Measurements from ENCODE around the gene ATP8B3. TPM values are rescaled to one million over a fixed set of nuclear protein-coding genes. Genes with fewer than 3 reads are reported as not detected.

Gene ATP8B3
- total and polyA plus RNA-seq, 10 donors, result 1.9 to 10.1 (median 5.6) TPM

DNA sequence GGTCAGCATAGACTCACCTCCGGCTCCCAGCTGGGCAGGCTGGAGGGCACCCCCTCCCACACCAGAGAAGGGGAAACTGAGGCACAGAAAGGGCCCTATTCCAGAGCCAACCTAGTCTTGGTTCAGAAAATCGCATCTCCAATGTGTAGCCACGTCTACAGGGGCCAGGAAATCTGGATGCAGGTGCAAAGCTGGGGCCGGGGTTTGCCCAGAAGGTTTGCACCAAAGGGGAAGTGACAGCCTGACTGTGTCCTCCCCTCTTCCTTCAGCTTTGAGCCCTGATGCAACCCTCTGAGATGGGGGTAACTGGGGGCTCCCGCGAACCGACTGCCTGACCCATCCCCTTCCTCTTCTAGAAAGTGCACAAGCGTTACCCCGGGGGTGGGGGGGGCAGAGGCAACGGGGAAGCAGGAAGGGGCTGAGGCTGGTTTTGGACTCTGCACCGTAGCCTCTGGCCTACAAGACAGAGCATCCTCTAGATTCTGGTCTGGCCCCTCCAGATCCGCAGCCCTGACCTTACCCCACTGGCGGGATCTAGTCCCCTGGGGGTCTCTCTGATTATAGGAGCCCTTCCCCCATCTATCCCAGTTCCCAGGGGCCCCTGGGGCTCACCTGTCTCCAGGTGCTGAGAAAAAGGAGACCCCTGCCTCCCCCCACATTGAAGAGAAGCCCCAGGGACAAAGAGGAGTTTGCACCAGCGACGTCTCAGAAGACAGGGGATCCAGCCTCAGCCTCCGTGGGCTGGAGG lies 59.9 kb downstream of the ATP8B3 start:
- Histone ChIP-seq H3K27ac (no peak overlapping the region), H3K4me1 (peaks cover 19 to 86% (median 59%) of the 10 kb centered on the region in 6 donors), H3K4me3 (no peak overlapping the region), H3K9me3 (no peaks in the 10 kb centered on the region), H3K27me3 (replicated peaks in 1 of 7) (peaks cover 39 to 96% (median 89%) of the 10 kb centered on the region in 7 donors), H3K36me3 (no peaks in the 10 kb centered on the region)
- TF ChIP-seq POLR2A (IDR thresholded peaks at IDR 0.05), result no peak
- TF ChIP-seq POLR2AphosphoS5 (IDR thresholded peaks at IDR 0.05), result no peak
- TF ChIP-seq, protein P1, sequence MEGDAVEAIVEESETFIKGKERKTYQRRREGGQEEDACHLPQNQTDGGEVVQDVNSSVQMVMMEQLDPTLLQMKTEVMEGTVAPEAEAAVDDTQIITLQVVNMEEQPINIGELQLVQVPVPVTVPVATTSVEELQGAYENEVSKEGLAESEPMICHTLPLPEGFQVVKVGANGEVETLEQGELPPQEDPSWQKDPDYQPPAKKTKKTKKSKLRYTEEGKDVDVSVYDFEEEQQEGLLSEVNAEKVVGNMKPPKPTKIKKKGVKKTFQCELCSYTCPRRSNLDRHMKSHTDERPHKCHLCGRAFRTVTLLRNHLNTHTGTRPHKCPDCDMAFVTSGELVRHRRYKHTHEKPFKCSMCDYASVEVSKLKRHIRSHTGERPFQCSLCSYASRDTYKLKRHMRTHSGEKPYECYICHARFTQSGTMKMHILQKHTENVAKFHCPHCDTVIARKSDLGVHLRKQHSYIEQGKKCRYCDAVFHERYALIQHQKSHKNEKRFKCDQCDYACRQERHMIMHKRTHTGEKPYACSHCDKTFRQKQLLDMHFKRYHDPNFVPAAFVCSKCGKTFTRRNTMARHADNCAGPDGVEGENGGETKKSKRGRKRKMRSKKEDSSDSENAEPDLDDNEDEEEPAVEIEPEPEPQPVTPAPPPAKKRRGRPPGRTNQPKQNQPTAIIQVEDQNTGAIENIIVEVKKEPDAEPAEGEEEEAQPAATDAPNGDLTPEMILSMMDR (IDR thresholded peaks at IDR 0.05 in 8 of 11, conservative IDR thresholded peaks at IDR 0.05 in 3 of 11), result no peak
- WGBS, 5 donors, result 2 to 7% (median 4%) methylated on average over 14 to 16 of the region's 16 CpGs
- no peak for DNase-seq
- intact Hi-C loops (cut with DNase I; ENCODE audit: low total_unique reads), result no loop called here

DNA sequence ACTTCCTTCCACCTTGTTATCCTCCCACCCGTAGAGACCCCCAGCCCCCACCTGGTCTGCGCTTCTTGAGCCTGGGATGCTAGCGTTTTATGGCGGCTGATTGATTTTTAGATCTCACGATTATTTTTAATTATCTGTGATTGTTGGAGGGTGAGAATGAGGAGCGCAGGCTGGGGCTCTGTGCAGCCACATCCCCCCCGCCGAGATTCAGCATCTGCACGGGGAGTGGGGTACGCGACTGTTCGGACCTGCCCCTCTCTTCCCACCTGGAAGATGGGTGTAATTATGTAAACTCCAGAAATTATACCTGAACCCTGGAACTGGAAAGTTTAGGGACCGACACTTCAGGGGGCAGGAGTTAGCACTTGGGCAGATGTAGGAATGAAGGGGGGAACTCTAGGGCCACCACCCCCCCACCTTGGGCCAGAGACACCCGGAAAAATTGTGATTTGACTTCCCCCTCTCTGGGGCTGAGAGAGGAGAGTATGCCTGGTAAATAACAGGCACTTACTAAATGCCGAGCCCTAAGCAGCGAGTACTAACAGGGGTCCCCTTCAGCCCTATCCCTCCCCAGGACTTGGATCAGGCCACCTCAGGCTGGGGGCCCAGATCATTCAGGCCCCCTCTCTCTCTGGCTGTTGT lies 60.6 kb downstream of the ATP8B3 start:
- Histone ChIP-seq H3K27ac (no peak overlapping the region), H3K36me3 (no peaks in the 10 kb centered on the region), H3K4me3 (no peak overlapping the region), H3K27me3 (replicated peaks in 1 of 7) (peaks cover 45 to 96% (median 89%) of the 10 kb centered on the region in 7 donors), H3K4me1 (peaks cover 19 to 87% (median 57%) of the 10 kb centered on the region in 6 donors), H3K9me3 (no peaks in the 10 kb centered on the region)
- TF ChIP-seq POLR2A (IDR thresholded peaks at IDR 0.05) (no peak), POLR2AphosphoS5 (IDR thresholded peaks at IDR 0.05) (no peak)
- TF ChIP-seq, protein P1 (IDR thresholded peaks at IDR 0.05 in 8 of 11, conservative IDR thresholded peaks at IDR 0.05 in 3 of 11), result no peak
- DNase-seq, result no peak
- intact Hi-C loops (cut with DNase I; ENCODE audit: low total_unique reads), result no loop called here
- 6 to 12% (median 10%) methylated on average over 16 of the region's 16 CpGs for WGBS, 5 donors

DNA sequence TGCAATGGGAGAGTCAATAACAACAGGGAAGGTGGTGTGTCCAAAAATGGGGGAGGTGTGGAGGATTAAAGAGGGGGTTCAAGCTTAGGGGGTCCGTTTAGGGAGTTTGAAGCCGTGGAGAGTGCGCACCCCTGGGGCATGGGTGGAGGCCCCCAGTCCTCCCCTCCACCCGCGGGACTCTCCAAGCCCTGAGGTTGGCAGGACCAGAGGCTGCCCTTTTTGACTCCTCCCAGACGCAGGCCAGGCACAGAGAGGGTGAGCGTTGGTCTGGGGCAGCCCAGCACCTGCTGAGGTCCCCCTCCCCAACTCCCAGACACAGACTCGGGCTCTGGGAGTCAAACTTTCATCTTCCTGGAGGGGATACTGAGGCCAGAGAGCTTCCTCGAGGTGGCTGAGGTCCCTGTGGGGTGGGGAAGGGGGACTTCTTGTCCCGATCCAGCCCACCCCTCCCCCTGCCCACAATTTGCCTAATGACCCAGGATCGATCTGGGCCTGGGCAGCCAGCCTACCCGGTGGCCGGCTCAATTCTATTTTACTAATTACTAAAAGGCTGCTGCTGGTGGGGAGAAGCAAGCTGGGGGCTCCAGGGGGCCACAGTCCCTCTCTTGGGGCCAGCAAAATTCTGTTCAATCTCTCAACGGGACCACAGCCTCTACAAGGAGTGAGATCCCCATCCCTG lies 61.6 kb downstream of the ATP8B3 start:
- TF ChIP-seq, protein P1 (IDR thresholded peaks at IDR 0.05 in 8 of 11, conservative IDR thresholded peaks at IDR 0.05 in 3 of 11), result no peak
- TF ChIP-seq POLR2AphosphoS5 (IDR thresholded peaks at IDR 0.05), result no peak
- TF ChIP-seq POLR2A (IDR thresholded peaks at IDR 0.05), result no peak
- Histone ChIP-seq H3K4me3 (no peak overlapping the region), H3K27ac (no peak overlapping the region), H3K4me1 (peaks cover 19 to 81% (median 48%) of the 10 kb centered on the region in 6 donors), H3K36me3 (no peaks in the 10 kb centered on the region), H3K27me3 (replicated peaks in 1 of 7) (peaks cover 40 to 96% (median 83%) of the 10 kb centered on the region in 7 donors), H3K9me3 (no peaks in the 10 kb centered on the region)
- WGBS, 5 donors, result 3 to 9% (median 4%) methylated on average over 9 to 14 of the region's 14 CpGs
- DNase-seq, result no peak
- intact Hi-C loops (cut with DNase I; ENCODE audit: low total_unique reads), result no loop called here

All from spleen (tissue), 11 donors.